Measurements from ENCODE around the gene TGDS. TPM values are rescaled to one million over a fixed set of nuclear protein-coding genes. Genes with fewer than 3 reads are reported as not detected.

Gene TGDS
- total RNA-seq, 2 experiments from 2014 or later, result 23.4 to 24.2 TPM

DNA sequence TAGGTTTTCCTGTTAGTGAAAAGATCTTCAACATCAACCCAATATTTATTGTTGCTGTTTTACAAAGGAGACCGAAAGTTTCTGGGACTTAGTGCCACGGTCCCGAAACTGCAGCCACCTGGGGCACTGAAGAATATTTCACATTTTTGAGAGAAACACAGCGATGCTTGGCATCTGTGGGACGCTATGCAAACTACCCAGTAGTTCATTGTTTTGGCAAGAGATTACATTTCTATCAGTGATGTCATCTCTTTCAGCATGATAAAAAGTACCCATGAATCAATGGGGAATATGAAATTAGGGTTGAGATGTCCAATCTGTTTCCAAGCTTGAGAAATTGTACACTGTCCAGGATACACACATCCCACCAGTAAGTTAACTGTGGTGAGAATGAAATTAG, 43.9 kb downstream of the TGDS start:
- Mint-ChIP-seq H3K27me3 (peaks cover 3% of the 10 kb centered on the region), H3K36me3 (ENCODE audit: low read depth) (peaks cover 4% of the 10 kb centered on the region), H3K4me1 (peaks cover 20% of the 10 kb centered on the region), H3K27ac (no peak overlapping the region), H3K9me3 (ENCODE audit: low read depth) (no peaks in the 10 kb centered on the region), H3K4me3 (no peak overlapping the region)
- DNase-seq (no peak), ATAC-seq (no peak)
- intact Hi-C loops (cut with DNase I, micrococcal nuclease), result loop anchor here in 1 of 2 experiments (5.0 kb wide), 1 partner anchor 225 kb away; no protein-coding TSS in a partner anchor
- POLR2A ChIA-PET, result no interaction called here
- CTCF ChIA-PET, result interaction anchor here (1.1 kb wide), 1 partner anchor 44 kb away, joined by 3 read pairs; no protein-coding TSS in a partner anchor

DNA sequence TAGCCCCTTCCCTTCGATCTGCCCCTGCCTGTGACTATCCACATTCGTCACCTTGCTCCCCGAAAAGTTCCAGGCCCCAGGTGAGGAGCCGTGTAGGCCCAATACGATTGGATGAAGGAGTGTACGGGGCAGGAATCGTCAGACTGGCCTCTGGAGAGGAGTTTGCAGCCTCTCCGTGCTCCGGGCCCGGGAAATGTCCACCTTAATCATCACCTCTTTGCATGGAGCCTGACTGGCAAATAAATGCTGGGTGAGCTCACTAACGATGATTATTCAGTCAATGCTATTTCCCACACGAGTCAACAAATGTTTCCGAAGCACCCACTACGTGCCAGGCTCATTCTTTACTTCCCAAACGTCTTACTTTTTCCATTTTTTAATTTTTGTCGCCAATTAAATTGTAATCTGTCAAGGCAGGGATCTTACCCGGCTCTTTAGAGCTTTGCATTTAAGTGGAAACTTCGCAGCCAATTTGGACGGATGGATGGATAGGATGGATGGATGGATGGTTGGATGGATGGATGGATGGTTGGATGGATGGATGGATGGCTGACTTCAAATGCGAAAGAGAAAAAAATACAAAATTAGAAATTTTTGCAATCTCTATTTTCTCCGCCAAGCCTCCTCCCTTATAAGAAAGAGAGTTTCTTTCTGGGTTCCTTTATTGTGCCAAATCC, 45.8 kb downstream of the TGDS start:
- ChIA-PET CTCF (interaction anchor here (0.6 to 2.1 kb wide), 10 partner anchors 11 to 298 kb away, joined by 3 to 7 read pairs (median 4); partner anchors contain the start of gene TGDS), POLR2A (interaction anchor here (1.3 to 2.2 kb wide), 2 partner anchors 13 to 46 kb away, joined by 5 to 8 read pairs; partner anchors contain the start of gene TGDS)
- DNase-seq, result no peak
- H3K9me3 Mint-ChIP-seq (ENCODE audit: low read depth), result no peaks in the 10 kb centered on the region
- H3K4me1 Mint-ChIP-seq, result peaks cover 20% of the 10 kb centered on the region
- peaks cover 4% of the 10 kb centered on the region for H3K36me3 Mint-ChIP-seq (ENCODE audit: low read depth)
- ATAC-seq, result peak; percentile 5
- peak overlapping the region; percentile 83 for H3K4me3 Mint-ChIP-seq
- peak overlapping the region; percentile 93 for H3K27ac Mint-ChIP-seq
- peaks cover 3% of the 10 kb centered on the region for H3K27me3 Mint-ChIP-seq
- intact Hi-C loops (cut with DNase I, micrococcal nuclease), result loop anchor here in 1 of 2 experiments (5.0 kb wide), 1 partner anchor 223 kb away; no protein-coding TSS in a partner anchor

DNA sequence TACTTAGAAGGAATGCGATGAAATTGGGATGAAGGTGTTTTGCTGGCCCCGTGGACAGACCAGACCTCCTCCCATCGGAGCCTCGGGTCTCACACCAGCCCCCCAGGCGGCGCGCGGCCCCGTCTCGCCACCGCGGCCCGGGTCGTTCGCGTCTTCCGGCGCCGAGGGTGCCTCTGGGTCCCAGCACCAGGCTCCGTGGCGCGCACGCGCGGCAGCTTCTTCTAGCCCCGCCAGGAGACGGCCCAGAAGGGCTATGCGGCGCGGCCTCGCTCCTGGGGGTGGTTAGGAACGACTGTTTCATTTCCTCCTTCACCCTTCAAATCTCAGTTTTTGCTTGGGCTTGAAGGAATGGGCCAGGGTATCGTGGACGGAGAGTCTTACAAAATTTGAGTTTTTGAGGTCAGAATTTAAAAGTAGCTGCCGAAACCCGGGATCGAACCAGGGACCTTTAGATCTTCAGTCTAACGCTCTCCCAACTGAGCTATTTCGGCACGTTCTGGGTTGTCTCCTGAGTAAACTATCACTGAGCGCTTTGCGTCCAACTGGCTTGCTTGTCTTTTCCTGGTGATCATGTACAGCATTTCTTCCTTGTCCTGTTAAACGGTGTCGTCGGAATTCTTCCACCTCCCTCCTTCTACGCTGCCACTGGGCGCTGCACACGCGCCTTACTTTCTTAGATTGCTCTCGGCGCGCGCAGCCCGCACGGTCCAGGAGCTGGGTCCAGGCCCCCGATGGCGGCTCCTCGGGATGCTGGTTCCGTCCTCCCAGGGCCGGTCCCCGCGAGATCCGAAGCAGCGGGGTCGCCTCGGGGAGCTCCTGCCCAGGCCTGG, 46.5 kb downstream of the TGDS start:
- intact Hi-C loops (cut with DNase I, micrococcal nuclease), result loop anchor here (1.0 to 5.0 kb wide), 8 partner anchors 47 to 1127 kb away; partner anchors contain the start of genes TGDS (in 2 of the 2), DNAJC3 (in 1 of the 2) and GPR180 (in 1 of the 2)
- CTCF ChIA-PET, result interaction anchor here (0.6 to 2.1 kb wide), 8 partner anchors 12 to 298 kb away, joined by 3 to 7 read pairs (median 4); partner anchors contain the start of gene TGDS
- POLR2A ChIA-PET, result interaction anchor here (0.6 to 2.2 kb wide), 4 partner anchors 14 to 86 kb away, joined by 3 to 8 read pairs (median 4); partner anchors contain the start of gene TGDS
- Mint-ChIP-seq H3K9me3 (ENCODE audit: low read depth) (no peaks in the 10 kb centered on the region), H3K27ac (peak overlapping the region; percentile 97), H3K4me1 (peaks cover 20% of the 10 kb centered on the region), H3K4me3 (peak overlapping the region; percentile 83), H3K27me3 (peaks cover 3% of the 10 kb centered on the region), H3K36me3 (ENCODE audit: low read depth) (peaks cover 4% of the 10 kb centered on the region)
- peak; percentile 94 for ATAC-seq
- DNase-seq, result peak; percentile 96

DNA sequence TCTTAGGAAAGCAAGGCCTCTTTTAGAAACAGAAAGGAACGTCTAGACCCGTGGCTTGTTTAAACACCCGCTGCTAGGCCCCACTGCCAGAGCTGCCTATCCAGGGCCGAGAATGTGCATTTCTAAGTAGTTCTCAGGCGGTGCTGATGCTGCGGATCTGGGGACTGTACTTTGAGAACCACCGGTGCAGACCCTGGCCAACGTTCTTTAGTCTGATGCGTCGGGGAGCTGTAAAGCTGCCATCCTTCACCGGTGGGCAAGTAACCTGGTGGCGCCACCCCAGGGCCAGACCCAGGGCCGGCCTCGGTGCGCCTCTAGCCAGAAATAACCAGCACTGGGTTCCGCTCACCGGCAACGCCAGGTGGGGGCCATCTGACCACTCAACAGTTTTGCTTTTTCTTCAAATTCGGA, 47.1 kb downstream of the TGDS start:
- POLR2A ChIA-PET, result interaction anchor here (0.6 to 2.2 kb wide), 5 partner anchors 15 to 85 kb away, joined by 3 to 8 read pairs (median 3); partner anchors contain the start of gene TGDS
- peaks cover 20% of the 10 kb centered on the region for H3K4me1 Mint-ChIP-seq
- CTCF ChIA-PET, result interaction anchor here (0.8 to 2.1 kb wide), 5 partner anchors 13 to 115 kb away, joined by 3 to 7 read pairs (median 4); partner anchors contain the start of gene TGDS
- H3K27ac Mint-ChIP-seq, result peak overlapping the region; percentile 97
- intact Hi-C loops (cut with DNase I, micrococcal nuclease), result loop anchor here (1.0 to 5.0 kb wide), 7 partner anchors 47 to 1128 kb away; partner anchors contain the start of genes TGDS (in 2 of the 2), DNAJC3 (in 1 of the 2) and GPR180 (in 1 of the 2)
- H3K36me3 Mint-ChIP-seq (ENCODE audit: low read depth), result peaks cover 4% of the 10 kb centered on the region
- DNase-seq, result peak; percentile 69
- peak; percentile 34 for ATAC-seq
- no peaks in the 10 kb centered on the region for H3K9me3 Mint-ChIP-seq (ENCODE audit: low read depth)
- peaks cover 3% of the 10 kb centered on the region for H3K27me3 Mint-ChIP-seq
- peak overlapping the region; percentile 83 for H3K4me3 Mint-ChIP-seq

DNA sequence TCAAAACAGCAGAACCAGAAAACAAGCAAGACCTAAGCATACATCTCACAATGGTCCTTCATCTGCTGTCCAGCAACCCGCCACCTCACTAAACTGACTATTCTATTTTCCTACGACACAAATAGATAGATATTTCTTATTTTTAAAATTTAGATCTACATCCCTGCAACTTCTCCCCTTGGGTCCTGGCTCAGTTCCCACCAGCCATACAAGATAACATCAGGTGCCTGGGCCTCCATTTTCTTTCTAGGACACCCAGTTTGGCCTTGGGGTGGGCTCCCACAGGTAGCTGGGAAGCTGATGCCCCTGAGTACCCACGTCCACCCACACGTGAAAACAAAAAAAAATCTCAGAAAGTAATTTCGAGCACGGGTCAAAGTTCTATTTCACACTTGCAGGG, 47.6 kb downstream of the TGDS start:
- POLR2A ChIA-PET, result interaction anchor here (0.6 to 2.2 kb wide), 3 partner anchors 48 to 85 kb away, joined by 3 to 8 read pairs (median 3); partner anchors contain the start of gene TGDS
- H3K4me1 Mint-ChIP-seq, result peaks cover 20% of the 10 kb centered on the region
- CTCF ChIA-PET, result interaction anchor here (0.8 to 1.3 kb wide), 3 partner anchors 30 to 115 kb away, joined by 3 to 4 read pairs (median 3); partner anchors contain the start of gene TGDS

GRCh38 chr13:94546061-94546839, 49.7 kb downstream of the TGDS start:
- H3K36me3 Mint-ChIP-seq (ENCODE audit: low read depth), result peaks cover 4% of the 10 kb centered on the region
- intact Hi-C loops (cut with DNase I, micrococcal nuclease), result loop anchor here (5.0 kb wide), 2 partner anchors 109 to 121 kb away; no protein-coding TSS in a partner anchor
- POLR2A ChIA-PET, result no interaction called here

More for the DNA sequence above, 47.6 kb downstream of the TGDS start:
- H3K36me3 Mint-ChIP-seq (ENCODE audit: low read depth), result peaks cover 4% of the 10 kb centered on the region
- peak overlapping the region; percentile 97 for H3K27ac Mint-ChIP-seq
- intact Hi-C loops (cut with DNase I, micrococcal nuclease), result loop anchor here (2.0 to 5.0 kb wide), 4 partner anchors 111 to 1128 kb away; partner anchors contain the start of gene DNAJC3 (in 1 of the 2)
- no peaks in the 10 kb centered on the region for H3K9me3 Mint-ChIP-seq (ENCODE audit: low read depth)
- DNase-seq (peak; percentile 40), ATAC-seq (no peak)
- H3K4me3 Mint-ChIP-seq, result peak overlapping the region; percentile 83
- H3K27me3 Mint-ChIP-seq, result peaks cover 3% of the 10 kb centered on the region

DNA sequence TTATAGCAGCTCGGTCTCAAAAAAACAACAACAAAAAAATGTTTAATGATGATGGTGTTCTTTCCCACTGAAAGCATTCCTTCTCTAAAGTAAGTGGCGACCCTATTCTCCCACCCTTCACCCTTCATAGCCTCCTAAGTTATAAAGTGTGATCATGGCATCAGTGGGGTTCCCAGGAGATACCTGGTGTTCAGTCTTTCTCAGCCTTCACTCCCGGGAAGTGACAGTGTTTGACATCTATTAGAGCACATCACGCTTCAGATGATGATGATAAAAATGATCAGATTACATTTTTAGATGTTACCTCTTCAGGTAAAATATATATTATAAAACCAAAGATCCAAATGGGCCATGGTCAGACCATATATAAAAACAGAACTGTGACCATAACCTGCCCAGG, 51.0 kb downstream of the TGDS start:
- DNase-seq (no peak), ATAC-seq (no peak)
- POLR2A ChIA-PET, result no interaction called here
- Mint-ChIP-seq H3K27ac (no peak overlapping the region), H3K36me3 (ENCODE audit: low read depth) (peaks cover 4% of the 10 kb centered on the region), H3K27me3 (peaks cover 3% of the 10 kb centered on the region), H3K4me3 (no peak overlapping the region), H3K9me3 (ENCODE audit: low read depth) (no peaks in the 10 kb centered on the region), H3K4me1 (peaks cover 18% of the 10 kb centered on the region)
- CTCF ChIA-PET, result interaction anchor here (1.3 kb wide), 1 partner anchor 110 kb away, joined by 3 read pairs; no protein-coding TSS in a partner anchor
- intact Hi-C loops (cut with DNase I, micrococcal nuclease), result loop anchor here (5.0 kb wide), 2 partner anchors 108 to 122 kb away; no protein-coding TSS in a partner anchor

More at GRCh38 chr13:94546061-94546839, 49.7 kb downstream of the TGDS start:
- ATAC-seq (no peak), DNase-seq (no peak)
- H3K27me3 Mint-ChIP-seq, result peaks cover 3% of the 10 kb centered on the region
- H3K4me3 Mint-ChIP-seq, result no peak overlapping the region
- H3K4me1 Mint-ChIP-seq, result peaks cover 23% of the 10 kb centered on the region
- H3K9me3 Mint-ChIP-seq (ENCODE audit: low read depth), result no peaks in the 10 kb centered on the region
- CTCF ChIA-PET, result interaction anchor here (1.3 kb wide), 1 partner anchor 111 kb away, joined by 3 read pairs; no protein-coding TSS in a partner anchor
- no peak overlapping the region for H3K27ac Mint-ChIP-seq

DNA sequence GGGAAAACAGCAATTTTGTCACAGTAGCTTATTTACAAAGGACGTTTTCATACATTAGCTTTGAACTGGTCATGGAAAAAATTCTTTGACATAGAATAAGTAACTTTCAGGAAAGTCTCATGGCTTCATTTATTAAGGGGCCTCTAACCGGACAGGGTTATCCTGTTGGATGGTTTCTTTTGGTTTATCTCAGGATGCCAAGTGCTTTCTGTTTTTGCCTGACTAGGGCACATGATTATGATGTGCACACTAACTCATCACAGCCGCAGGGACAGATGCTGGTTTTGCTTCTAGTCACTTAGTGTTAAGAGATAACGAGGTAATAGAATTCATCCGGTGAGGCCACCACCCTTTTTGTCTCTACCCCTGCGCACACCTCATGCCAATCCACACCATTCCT, 53.0 kb downstream of the TGDS start:
- Mint-ChIP-seq H3K27ac (peak overlapping the region; percentile 21), H3K9me3 (ENCODE audit: low read depth) (no peaks in the 10 kb centered on the region), H3K4me1 (peaks cover 8% of the 10 kb centered on the region), H3K36me3 (ENCODE audit: low read depth) (no peaks in the 10 kb centered on the region), H3K27me3 (no peaks in the 10 kb centered on the region), H3K4me3 (no peak overlapping the region)
- ChIA-PET CTCF (no interaction called here), POLR2A (no interaction called here)
- DNase-seq, result no peak
- no peak for ATAC-seq
- intact Hi-C loops (cut with DNase I, micrococcal nuclease), result no loop called here

DNA sequence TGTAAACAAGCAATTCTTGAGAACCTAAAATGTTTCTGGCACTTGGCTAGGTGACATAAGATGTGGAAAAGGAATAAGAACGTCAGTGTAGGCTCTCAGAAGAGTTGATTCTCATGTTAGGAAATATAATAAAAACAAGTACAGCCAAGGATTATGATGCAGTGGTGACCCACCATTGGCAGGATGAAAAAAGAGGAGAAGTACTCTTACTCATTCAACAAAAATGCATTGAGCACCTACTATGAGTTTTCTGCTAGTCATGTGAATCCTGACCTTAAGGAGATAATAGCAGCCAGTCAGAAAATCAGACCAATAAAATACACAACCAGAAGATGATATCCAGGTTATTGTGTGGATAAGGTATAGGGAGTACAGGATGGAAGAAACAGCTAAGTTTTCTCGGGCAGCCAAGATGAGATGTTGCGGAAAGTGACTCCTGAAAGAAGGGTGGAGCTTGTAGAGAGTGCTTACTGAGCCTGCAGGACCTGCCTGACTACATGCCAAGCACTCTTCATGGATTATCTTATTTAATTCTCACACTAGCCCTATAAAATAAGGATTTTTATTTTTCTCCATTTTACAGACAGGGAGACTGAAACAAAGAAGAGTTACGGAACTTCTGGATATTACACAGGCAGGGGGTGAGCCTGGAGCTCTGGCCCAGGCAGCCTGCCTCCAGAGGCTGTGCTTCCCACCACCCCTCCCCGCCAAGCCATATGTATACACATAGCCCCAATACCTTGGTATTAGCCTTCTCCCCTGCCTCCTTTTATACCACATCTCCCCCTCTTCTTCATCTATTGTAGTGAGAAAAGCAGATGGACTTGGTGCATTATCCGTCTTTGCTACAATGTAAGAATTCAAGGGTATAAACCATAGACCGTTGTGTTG, 58.0 kb downstream of the TGDS start:
- Mint-ChIP-seq H3K36me3 (ENCODE audit: low read depth) (no peaks in the 10 kb centered on the region), H3K4me3 (no peak overlapping the region), H3K9me3 (ENCODE audit: low read depth) (no peaks in the 10 kb centered on the region), H3K27me3 (no peaks in the 10 kb centered on the region), H3K27ac (no peak overlapping the region), H3K4me1 (peaks cover 12% of the 10 kb centered on the region)
- ATAC-seq, result no peak
- intact Hi-C loops (cut with DNase I, micrococcal nuclease), result no loop called here
- DNase-seq, result no peak
- ChIA-PET POLR2A (no interaction called here), CTCF (no interaction called here)
